HG03108 (cell line): ENCODE results near the gene USP37.

Source experiments
- ATAC-seq: cut with Tn5 transposase; IDR thresholded peaks from one replicate; pipeline ENCODE4 v1.9.1; 2021; ENCODE audit warnings: moderate library complexity; ENCODE audit not compliant: unreplicated experiment

USP37 gene

DNA sequence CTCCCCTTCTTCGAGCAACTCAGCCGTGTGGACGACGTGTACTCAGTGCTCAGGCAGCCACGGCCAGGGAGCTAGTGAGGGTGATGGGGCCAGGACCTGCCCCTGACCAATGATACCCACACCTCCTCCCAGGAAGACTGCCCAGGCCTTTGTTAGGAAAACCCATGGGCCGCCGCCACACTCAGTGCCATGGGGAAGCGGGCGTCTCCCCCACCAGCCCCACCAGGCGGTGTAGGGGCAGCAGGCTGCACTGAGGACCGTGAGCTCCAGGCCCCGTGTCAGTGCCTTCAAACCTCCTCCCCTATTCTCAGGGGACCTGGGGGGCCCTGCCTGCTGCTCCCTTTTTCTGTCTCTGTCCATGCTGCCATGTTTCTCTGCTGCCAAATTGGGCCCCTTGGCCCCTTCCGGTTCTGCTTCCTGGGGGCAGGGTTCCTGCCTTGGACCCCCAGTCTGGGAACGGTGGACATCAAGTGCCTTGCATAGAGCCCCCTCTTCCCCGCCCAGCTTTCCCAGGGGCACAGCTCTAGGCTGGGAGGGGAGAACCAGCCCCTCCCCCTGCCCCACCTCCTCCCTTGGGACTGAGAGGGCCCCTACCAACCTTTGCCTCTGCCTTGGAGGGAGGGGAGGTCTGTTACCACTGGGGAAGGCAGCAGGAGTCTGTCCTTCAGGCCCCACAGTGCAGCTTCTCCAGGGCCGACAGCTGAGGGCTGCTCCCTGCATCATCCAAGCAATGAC is 163.6 kb downstream of the USP37 start:
- ATAC-seq = no peak

DNA sequence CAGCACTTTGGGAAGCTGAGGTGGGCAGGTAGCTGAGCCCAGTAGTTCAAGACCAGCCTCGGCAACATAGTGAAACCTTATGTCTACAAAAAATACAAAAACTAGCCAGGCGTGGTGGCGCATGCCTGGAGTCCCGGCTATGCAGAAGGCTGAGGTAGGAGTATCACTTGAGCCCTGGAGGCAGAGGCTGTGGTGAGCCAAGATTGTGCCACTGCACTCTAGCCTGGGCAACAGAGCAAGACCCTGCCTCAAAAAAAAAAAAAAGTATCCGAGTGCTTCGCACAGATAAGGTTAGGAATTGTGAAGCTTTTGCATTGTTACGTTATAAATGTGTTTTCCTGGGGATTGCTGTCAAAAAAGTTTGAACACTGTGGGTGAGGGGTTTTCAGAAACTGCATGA is 164.3 kb downstream of the USP37 start:
- no peak for ATAC-seq

DNA sequence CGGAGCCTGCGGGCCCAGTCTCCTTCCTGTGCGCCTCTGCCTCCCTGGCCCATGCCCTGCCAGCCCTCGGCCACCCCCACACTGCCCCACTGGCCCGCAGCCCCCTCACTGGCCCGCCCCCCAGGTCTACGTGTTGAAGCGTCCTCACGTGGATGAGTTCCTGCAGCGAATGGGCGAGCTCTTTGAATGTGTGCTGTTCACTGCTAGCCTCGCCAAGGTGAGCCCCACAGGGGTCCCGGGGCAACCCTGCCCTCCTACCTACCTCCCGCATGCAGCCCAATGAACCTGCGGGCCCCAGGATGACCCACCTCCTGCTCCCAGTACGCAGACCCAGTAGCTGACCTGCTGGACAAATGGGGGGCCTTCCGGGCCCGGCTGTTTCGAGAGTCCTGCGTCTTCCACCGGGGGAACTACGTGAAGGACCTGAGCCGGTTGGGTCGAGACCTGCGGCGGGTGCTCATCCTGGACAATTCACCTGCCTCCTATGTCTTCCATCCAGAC is 165.2 kb downstream of the USP37 start:
- ATAC-seq = no peak

DNA sequence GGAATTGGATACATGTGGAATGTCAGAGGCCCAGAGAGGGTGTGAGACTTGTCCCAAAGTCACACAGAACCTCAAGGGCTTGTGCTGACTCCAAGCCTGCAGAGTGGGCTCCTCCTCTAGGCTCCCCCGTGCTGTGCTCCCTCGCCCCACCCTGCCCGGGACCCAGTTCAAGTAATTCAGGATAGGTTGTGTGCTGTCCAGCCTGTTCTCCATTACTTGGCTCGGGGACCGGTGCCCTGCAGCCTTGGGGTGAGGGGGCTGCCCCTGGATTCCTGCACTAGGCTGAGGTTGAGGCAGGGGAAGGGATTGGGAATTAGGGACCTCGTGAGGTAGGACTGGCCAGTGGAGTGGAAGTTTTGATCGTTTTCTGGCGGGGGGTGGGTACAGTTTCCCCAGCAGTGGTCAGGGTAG is 165.7 kb downstream of the USP37 start:
- no peak for ATAC-seq

DNA sequence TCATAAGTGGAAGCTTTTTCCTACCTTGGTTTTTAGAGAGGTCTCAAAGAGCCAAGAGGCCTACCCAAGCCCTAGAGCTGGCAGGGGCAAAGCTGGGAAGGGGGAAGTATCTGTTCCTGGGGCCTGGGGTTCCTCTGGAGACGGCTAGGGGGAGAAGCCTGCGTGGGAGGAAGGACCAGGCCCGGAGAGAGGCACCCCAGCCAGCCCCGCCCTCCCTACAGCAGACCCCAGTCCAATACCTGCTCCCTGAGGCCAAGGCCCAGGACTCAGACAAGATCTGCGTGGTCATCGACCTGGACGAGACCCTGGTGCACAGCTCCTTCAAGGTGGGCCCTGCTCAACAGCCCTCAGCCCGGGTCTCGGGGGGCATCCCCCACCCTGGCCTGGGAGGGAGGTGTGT is 166.3 kb downstream of the USP37 start:
- no peak for ATAC-seq

DNA sequence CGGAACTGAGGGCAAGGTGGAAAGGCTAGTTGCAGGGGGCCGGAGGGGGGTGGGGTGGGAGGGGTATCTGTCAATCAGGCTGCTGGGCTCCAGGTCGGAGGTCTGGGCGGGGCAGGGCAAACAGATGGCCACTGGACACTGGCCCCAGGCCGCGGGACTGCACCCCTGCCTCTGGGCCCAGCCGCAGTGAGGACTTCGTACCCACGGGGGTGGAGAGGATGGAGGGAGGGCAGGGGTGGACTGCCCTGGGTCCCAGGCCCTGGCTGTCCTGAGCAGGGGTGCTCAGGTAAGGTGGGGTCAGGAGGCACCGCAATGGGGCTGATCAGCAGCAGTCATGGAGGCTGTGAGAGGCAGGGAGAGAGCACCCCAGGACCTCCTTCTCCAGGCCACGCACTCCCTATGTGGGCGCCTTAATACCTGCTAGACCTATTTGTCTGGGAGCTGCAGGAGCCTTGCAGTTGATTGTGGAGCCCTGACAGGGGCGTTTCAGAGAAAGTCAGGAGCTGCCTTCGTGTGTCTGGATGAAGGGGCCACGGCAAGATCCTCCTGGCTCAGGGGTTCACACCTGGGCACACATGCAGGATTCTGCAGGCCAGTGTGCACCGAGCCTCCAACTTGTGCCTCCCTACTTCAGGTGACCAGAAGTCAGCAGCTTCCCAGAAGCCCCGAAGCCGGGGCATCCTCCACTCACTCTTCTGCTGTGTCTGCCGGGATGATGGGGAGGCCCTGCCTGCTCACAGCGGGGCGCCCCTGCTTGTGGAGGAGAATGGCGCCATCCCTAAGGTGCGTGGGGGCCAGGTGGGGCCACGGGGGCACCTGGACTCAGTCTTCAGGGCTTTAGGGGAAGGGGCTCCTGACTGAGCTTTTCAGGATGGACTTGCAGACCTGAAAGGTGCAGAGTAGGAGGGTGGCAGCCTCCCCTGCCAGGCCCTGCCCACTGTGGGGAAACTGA is 166.9 kb downstream of the USP37 start:
- no peak for ATAC-seq
